Fibroblast of lung (primary cell): Measurements from ENCODE around the gene SPDYE8.
"Not testable (repeated sequence)": the region's sequence is repeated elsewhere in the genome, so short reads cannot be mapped to it uniquely, and the experiment has no call there.

Source experiments
- EZH2 ChIP-seq: IDR thresholded peaks from 2 replicates; pipeline ENCODE4 v1.5.1; 2012; ENCODE audit warnings: low read length, control low read depth, mild to moderate bottlenecking; ENCODE audit errors: missing control alignments
- TF ChIP-seq, protein P1 (sequence below), 2 donors: IDR thresholded peaks in 1 of 2; conservative IDR thresholded peaks in 1 of 2; 1 replicate in 1 of 2; 2 replicates in 1 of 2; pipeline ENCODE4 v1.5.1; 2011 to 2012; ENCODE audit warnings: low read length in 2 of 2, control low read depth in 1 of 2, inconsistent platforms in 1 of 2, low read depth in 1 of 2, mild to moderate bottlenecking in 1 of 2

DNA sequence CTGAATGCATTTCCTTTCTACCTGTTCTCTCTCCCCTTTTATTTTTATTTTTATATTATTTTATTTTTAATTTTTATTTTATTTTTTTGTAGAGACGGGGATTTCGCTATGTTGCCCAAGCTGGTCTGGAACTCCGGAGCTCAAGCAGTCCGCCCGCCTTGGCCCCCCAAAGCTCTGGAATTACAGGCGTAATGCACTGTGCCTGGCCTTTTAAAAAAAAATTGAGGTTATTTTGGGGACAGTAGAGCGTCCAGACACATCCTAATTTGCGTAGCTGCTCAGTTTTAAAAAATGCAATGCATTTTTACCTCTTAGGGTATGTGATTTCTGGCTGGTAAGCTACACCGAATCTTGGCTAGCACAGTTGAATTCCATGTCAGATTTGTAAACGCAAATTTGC is 23.1 kb downstream of the SPDYE8 start:
- TF ChIP-seq, protein P1, sequence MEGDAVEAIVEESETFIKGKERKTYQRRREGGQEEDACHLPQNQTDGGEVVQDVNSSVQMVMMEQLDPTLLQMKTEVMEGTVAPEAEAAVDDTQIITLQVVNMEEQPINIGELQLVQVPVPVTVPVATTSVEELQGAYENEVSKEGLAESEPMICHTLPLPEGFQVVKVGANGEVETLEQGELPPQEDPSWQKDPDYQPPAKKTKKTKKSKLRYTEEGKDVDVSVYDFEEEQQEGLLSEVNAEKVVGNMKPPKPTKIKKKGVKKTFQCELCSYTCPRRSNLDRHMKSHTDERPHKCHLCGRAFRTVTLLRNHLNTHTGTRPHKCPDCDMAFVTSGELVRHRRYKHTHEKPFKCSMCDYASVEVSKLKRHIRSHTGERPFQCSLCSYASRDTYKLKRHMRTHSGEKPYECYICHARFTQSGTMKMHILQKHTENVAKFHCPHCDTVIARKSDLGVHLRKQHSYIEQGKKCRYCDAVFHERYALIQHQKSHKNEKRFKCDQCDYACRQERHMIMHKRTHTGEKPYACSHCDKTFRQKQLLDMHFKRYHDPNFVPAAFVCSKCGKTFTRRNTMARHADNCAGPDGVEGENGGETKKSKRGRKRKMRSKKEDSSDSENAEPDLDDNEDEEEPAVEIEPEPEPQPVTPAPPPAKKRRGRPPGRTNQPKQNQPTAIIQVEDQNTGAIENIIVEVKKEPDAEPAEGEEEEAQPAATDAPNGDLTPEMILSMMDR (conservative IDR thresholded peaks at IDR 0.05 in 1 of 2, IDR thresholded peaks at IDR 0.05 in 1 of 2; ENCODE audit: low read depth in 1 of 2, low read length in 2 of 2): not testable (repeated sequence)
- TF ChIP-seq EZH2: not testable (repeated sequence)
